Measurements from ENCODE around the gene KIFC3.

GRCh38 chr16:57723170-57723569 is 79.1 kb downstream of the KIFC3 start:
- no peak for TF ChIP-seq EP300 (IDR thresholded peaks at IDR 0.05)
- no peak for TF ChIP-seq CTCF (IDR thresholded peaks at IDR 0.05)
